EL (cell line): ENCODE results near the gene EML1.

Source experiments
- DNase-seq: peaks from one replicate; pipeline ENCODE4 v3.0.0-alpha.2; 2016

The EML1 gene

GRCh38 chr14:99793213-99794150, at the start of gene EML1:
TSS of gene EML1 (plus strand) at chr14:99793413. CDS start at chr14:99793477, 64 bp downstream.
- DNase-seq: peak; percentile 83

GRCh38 chr14:99744199-99744872, 48.9 kb upstream of the EML1 start:
- DNase-seq: peak; percentile 87

- no peak for DNase-seq
Measured at GRCh38 chr14:99744873-99745224, 48.4 kb upstream of the EML1 start.

- DNase-seq: peak; percentile 85
Measured at GRCh38 chr14:99745307-99745951, 47.8 kb upstream of the EML1 start.

GRCh38 chr14:99747167-99747566, 46.0 kb upstream of the EML1 start:
- no peak for DNase-seq

GRCh38 chr14:99747582-99748330, 45.5 kb upstream of the EML1 start:
- no peak for DNase-seq

GRCh38 chr14:99748529-99748928, 44.7 kb upstream of the EML1 start:
- no peak for DNase-seq

GRCh38 chr14:99749142-99749541, 44.1 kb upstream of the EML1 start:
- no peak for DNase-seq

- DNase-seq: no peak
Measured at GRCh38 chr14:99749763-99750715, 43.2 kb upstream of the EML1 start.

- DNase-seq: no peak
Measured at GRCh38 chr14:99750746-99751450, 42.3 kb upstream of the EML1 start.

- peak; percentile 73 for DNase-seq
Measured at GRCh38 chr14:99751539-99752485, 41.4 kb upstream of the EML1 start.

- DNase-seq: peak; percentile 83
Measured at GRCh38 chr14:99752486-99753121, 40.6 kb upstream of the EML1 start.

GRCh38 chr14:99753225-99754140, 39.7 kb upstream of the EML1 start:
- DNase-seq: no peak

- no peak for DNase-seq
Measured at GRCh38 chr14:99754141-99755067, 38.8 kb upstream of the EML1 start.

GRCh38 chr14:99755068-99755405, 38.2 kb upstream of the EML1 start:
- no peak for DNase-seq

- DNase-seq: peak; percentile 96
Measured at GRCh38 chr14:99755629-99756603, 37.3 kb upstream of the EML1 start.
